AG04450 (cell line): ENCODE results near the gene DENND5B. TPM values are rescaled to one million over a fixed set of nuclear protein-coding genes. Genes with fewer than 3 reads are reported as not detected.

Experiments
- CTCF ChIA-PET: fragments of 300-600, 350-600 bp; formaldehyde crosslinking; extraction: SDS; loops from one replicate; lab custom pipeline; 2022; ENCODE audit warnings: antibody characterized with exemption, inconsistent platforms; lab: Charles Lee
- POLR2A ChIA-PET: fragments of 350-600 bp; formaldehyde crosslinking; extraction: SDS; loops from one replicate; lab custom pipeline; 2021; ENCODE audit warnings: antibody characterized with exemption, inconsistent platforms; lab: Yijun Ruan, JAX
- DNase-seq: peaks from one replicate; pipeline ENCODE4 v3.0.0-alpha.2; 2011; ENCODE audit warnings: low read depth, low spot score
- H3K27ac ChIP-seq: one replicate; pipeline ENCODE4 v1.5.1; 2012; ENCODE audit warnings: low read depth, low read length, control low read depth
- H3K27me3 ChIP-seq: one replicate; pipeline ENCODE4 v1.6.0; 2012; ENCODE audit warnings: low read length; ENCODE audit not compliant: control insufficient read depth, insufficient read depth
- H3K4me3 ChIP-seq: 2 replicates; pipeline ENCODE4 v1.5.1; 2011; ENCODE audit warnings: mild to moderate bottlenecking, low read depth, low read length, control low read depth
- H3K9me3 ChIP-seq: 2 replicates; pipeline ENCODE4 v1.5.1; 2012; ENCODE audit warnings: low read length; ENCODE audit not compliant: control insufficient read depth, insufficient read depth
- polyA plus RNA-seq: library from polyadenylated mRNA; depleted of rRNA; stranded (reverse); fragments of >200 nt; gene quantifications from 2 replicates; pipeline ENCODE4 v1.2.3, GENCODE V29; 2011
- TF ChIP-seq, protein P1 (sequence below): IDR thresholded peaks from 2 replicates; pipeline ENCODE4 v1.5.1; 2011; ENCODE audit warnings: low read depth, low read length, control low read depth, inconsistent platforms

The DENND5B gene
- polyA plus RNA-seq, 1 experiment, result 17.3 TPM

DNA sequence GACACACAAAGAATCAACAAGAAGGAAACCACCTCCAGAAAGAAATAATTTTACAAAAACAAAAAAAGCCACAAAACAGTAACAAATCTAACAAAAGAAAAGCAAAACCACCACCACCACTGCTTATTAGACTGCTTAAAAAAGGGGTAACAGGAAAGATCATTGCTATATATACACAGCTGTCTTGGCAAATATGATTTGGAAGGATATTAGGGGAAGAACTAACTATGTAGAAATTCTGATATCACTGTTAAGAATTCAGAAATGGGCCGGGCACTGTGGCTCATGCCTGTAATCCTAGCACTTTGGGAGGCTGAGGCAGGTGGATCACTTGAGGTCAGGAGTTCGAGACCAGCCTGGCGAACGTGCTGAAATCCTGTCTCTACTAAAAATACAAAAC lies 92.5 kb downstream of the DENND5B start:
- Histone ChIP-seq H3K27me3 (no peaks in the 10 kb centered on the region), H3K9me3 (no peaks in the 10 kb centered on the region), H3K4me3 (no peak overlapping the region), H3K27ac (no peak overlapping the region)
- TF ChIP-seq, protein P1, sequence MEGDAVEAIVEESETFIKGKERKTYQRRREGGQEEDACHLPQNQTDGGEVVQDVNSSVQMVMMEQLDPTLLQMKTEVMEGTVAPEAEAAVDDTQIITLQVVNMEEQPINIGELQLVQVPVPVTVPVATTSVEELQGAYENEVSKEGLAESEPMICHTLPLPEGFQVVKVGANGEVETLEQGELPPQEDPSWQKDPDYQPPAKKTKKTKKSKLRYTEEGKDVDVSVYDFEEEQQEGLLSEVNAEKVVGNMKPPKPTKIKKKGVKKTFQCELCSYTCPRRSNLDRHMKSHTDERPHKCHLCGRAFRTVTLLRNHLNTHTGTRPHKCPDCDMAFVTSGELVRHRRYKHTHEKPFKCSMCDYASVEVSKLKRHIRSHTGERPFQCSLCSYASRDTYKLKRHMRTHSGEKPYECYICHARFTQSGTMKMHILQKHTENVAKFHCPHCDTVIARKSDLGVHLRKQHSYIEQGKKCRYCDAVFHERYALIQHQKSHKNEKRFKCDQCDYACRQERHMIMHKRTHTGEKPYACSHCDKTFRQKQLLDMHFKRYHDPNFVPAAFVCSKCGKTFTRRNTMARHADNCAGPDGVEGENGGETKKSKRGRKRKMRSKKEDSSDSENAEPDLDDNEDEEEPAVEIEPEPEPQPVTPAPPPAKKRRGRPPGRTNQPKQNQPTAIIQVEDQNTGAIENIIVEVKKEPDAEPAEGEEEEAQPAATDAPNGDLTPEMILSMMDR, result no peak
- DNase-seq, result no peak
- POLR2A ChIA-PET, result no interaction called here
- CTCF ChIA-PET, result no interaction called here

DNA sequence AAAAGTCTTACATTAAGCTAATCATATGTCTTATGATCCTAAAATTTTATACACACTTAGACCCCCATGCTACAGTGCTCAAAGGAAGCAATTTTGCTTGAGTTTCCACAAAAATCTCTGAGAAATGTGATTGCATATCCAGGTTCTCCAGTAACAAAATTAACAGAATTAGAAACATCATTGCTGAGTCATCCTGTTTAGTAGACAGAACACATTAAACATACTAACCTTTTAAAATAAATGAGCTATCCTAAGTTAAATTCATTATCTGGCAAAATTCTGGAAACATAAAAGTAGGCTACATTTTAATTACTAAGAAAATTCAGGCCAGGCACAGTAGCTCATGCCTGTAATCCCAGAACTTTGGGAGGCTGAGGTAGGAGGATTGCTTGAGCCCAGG lies 94.7 kb downstream of the DENND5B start:
- H3K4me3 ChIP-seq, result no peak overlapping the region
- POLR2A ChIA-PET, result interaction anchor here (0.6 to 1.1 kb wide), 3 partner anchors 12 to 80 kb away, joined by 3 to 4 read pairs (median 3); no protein-coding TSS in a partner anchor
- no peak overlapping the region for H3K27ac ChIP-seq
- TF ChIP-seq, protein P1, result no peak
- no peaks in the 10 kb centered on the region for H3K27me3 ChIP-seq
- no peaks in the 10 kb centered on the region for H3K9me3 ChIP-seq
- DNase-seq, result no peak
- CTCF ChIA-PET, result interaction anchor here (1.1 to 1.4 kb wide), 2 partner anchors 93 to 225 kb away, joined by 3 to 8 read pairs; no protein-coding TSS in a partner anchor

DNA sequence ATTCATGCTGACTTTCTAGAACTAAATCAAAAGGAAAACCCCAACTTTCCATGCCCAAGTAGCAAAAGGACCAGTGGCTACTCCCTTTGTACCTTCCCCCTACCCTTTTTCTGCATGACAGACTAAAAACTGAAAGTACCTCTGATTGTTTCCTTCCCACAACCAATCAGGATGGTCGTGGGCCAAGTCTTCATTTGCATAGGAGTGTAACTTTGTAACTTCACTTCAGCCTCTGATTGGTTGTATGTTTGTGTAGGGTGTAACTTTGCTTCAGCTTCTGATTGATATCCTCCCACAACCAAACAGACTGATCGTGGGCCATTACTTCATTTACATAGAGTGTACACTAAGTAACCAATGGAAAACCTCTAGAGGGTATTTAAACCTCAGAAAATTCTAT lies 96.5 kb downstream of the DENND5B start:
- POLR2A ChIA-PET, result no interaction called here
- CTCF ChIA-PET, result no interaction called here
- Histone ChIP-seq H3K27ac (no peak overlapping the region), H3K9me3 (no peaks in the 10 kb centered on the region), H3K27me3 (no peaks in the 10 kb centered on the region), H3K4me3 (no peak overlapping the region)
- no peak for DNase-seq
- TF ChIP-seq, protein P1, result no peak

DNA sequence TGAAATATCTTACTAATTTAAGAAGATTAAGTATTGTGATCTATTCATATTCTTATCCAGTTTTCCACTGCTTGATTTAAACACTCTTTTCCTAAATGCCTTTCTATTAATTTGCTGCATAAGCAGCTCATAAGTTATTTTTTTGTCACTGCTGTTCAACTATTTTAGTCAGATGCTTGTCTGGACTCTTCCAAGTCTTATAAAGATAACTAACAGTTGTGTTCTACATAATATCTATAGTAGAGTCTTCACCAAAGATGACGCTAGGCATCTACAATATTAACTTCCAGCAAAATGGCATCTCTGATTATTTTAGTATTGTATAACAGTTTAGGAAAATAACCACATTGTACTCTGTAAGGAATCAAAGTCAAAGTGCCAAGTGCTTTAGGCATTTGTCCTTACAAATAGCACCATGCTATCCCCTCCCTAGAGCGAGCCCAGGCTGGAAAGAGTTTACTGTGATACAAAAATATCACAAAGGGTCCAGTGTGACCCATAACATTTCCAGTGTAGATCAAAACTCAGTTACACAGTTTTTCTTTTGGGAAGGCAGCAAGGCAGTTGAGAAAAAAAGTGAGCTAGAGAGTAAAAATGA lies 98.2 kb downstream of the DENND5B start:
- no peaks in the 10 kb centered on the region for H3K27me3 ChIP-seq
- H3K27ac ChIP-seq, result no peak overlapping the region
- DNase-seq, result no peak
- H3K9me3 ChIP-seq, result no peaks in the 10 kb centered on the region
- POLR2A ChIA-PET, result no interaction called here
- TF ChIP-seq, protein P1, result no peak
- CTCF ChIA-PET, result interaction anchor here (0.6 to 1.0 kb wide), 2 partner anchors 28 to 161 kb away, joined by 3 to 4 read pairs; no protein-coding TSS in a partner anchor
- H3K4me3 ChIP-seq, result no peak overlapping the region

DNA sequence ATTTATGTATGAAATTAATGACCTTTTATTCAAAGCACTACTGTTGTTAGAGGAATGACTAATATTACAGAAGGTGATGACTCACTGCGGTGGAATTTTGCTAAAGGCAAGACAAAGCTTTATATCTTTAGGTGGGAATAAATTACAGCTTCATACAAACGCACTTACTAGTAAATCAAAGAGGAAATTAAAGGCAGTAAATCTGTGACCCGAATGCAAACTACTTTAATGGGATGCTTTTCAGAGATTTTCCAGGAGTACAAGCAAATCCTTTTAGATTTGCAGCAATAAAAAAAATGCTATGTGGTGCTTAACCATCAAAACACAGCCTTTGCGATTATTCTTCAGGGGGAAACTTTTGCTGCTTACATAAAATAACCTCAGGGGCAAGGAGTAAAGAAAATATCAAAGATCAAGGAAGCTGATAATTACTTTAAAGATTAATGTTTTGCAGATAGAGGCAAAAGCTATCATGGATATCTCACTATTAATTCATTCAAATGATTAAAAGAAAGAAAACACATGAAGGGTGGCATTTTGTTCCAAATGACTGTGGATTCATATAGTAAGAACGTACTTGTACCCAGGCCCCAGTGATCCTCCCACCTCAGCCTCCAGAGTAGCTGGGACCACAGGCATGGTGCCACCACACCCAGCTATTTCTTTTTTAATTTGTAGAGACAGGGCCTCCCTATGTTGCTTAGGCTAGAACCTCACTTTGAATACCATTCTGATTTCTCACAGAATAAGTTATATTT lies 98.9 kb downstream of the DENND5B start:
- POLR2A ChIA-PET, result interaction anchor here (0.6 kb wide), 1 partner anchor 89 kb away, joined by 3 read pairs; no protein-coding TSS in a partner anchor
- peak; percentile 41 for DNase-seq
- TF ChIP-seq, protein P1, result no peak
- no peaks in the 10 kb centered on the region for H3K27me3 ChIP-seq
- H3K4me3 ChIP-seq, result no peak overlapping the region
- CTCF ChIA-PET, result interaction anchor here (1.0 to 1.1 kb wide), 3 partner anchors 27 to 161 kb away, joined by 3 to 5 read pairs (median 3); no protein-coding TSS in a partner anchor
- H3K9me3 ChIP-seq, result no peaks in the 10 kb centered on the region
- H3K27ac ChIP-seq, result no peak overlapping the region
